CD14-positive monocyte (primary cell): ENCODE data around the gene TBCK. TPM values are rescaled to one million over a fixed set of nuclear protein-coding genes. Genes with fewer than 3 reads are reported as not detected.

Experiments used
- DNase-seq, 3 donors: peaks; one replicate each; pipeline ENCODE4 v3.0.0-alpha.2; 2011 to 2022
- H2AFZ ChIP-seq: 2 replicates; pipeline ENCODE4 v1.6.0; 2012; ENCODE audit warnings: mild to moderate bottlenecking, low read depth, low read length, inconsistent platforms; ENCODE audit not compliant: insufficient read depth, poor library complexity, severe bottlenecking
- H3K27ac ChIP-seq, 2 donors: 1 replicate in 1 of 2; 2 replicates in 1 of 2; pipeline ENCODE4 v1.5.1; 2012 to 2013; ENCODE audit warnings: low read length in 2 of 2, control low read depth in 1 of 2, inconsistent platforms in 1 of 2, low read depth in 1 of 2, mild to moderate bottlenecking in 1 of 2
- H3K27me3 ChIP-seq, 2 donors: one replicate each; pipeline versions ENCODE4 v1.6.0 to v1.6.1; 2011 to 2013; ENCODE audit warnings: low read length in 2 of 2; ENCODE audit not compliant: control insufficient read depth in 2 of 2, insufficient read depth in 2 of 2
- H3K36me3 ChIP-seq, 2 donors: replicated peaks in 1 of 2; 1 replicate in 1 of 2; 2 replicates in 1 of 2; pipeline versions ENCODE4 v1.5.1 to v1.6.1; 2012 to 2013; ENCODE audit warnings: low read length in 2 of 2, control low read depth in 1 of 2, inconsistent platforms in 1 of 2, mild to moderate bottlenecking in 1 of 2; ENCODE audit not compliant: insufficient read depth in 2 of 2, control insufficient read depth in 1 of 2
- H3K4me1 ChIP-seq, 2 donors: 1 replicate in 1 of 2; 2 replicates in 1 of 2; pipeline versions ENCODE4 v1.5.1 to v1.6.1; 2012 to 2013; ENCODE audit warnings: low read length in 2 of 2, control low read depth in 1 of 2, inconsistent platforms in 1 of 2, mild to moderate bottlenecking in 1 of 2, moderate library complexity in 1 of 2; ENCODE audit not compliant: insufficient read depth in 2 of 2, control insufficient read depth in 1 of 2
- H3K4me2 ChIP-seq: replicated peaks from 2 replicates; pipeline ENCODE3; 2012; ENCODE audit warnings: low read length, moderate library complexity, mild to moderate bottlenecking; ENCODE audit not compliant: poor library complexity, severe bottlenecking; ENCODE audit errors: extremely low read depth
- H3K4me3 ChIP-seq, 3 experiments: fragments of 200-600 bp in 1 of 3; sonication (generic) in 1 of 3; replicated peaks in 1 of 3; 1 replicate in 2 of 3; 2 replicates in 1 of 3; pipeline ENCODE4 v1.5.1; 2011 to 2013; ENCODE audit warnings: low read length in 3 of 3, mild to moderate bottlenecking in 3 of 3, control low read depth in 2 of 3, low read depth in 2 of 3, inconsistent platforms in 1 of 3, moderate library complexity in 1 of 3
- H3K79me2 ChIP-seq: 2 replicates; pipeline ENCODE4 v1.6.0; 2012; ENCODE audit warnings: mild to moderate bottlenecking, control low read depth, inconsistent platforms, low read length, moderate library complexity; ENCODE audit not compliant: insufficient read depth
- H3K9ac ChIP-seq: 2 replicates; pipeline ENCODE4 v1.6.0; 2017; ENCODE audit warnings: low read length, mild to moderate bottlenecking; ENCODE audit not compliant: insufficient read depth, poor library complexity, severe bottlenecking
- H3K9me3 ChIP-seq, 2 donors: replicated peaks in 1 of 2; 1 replicate in 1 of 2; 2 replicates in 1 of 2; pipeline versions ENCODE4 v1.5.1 to v1.6.1; 2012 to 2013; ENCODE audit warnings: low read length in 2 of 2, control low read depth in 1 of 2; ENCODE audit not compliant: control insufficient read depth in 1 of 2, insufficient read depth in 1 of 2
- H4K20me1 ChIP-seq: 2 replicates; pipeline ENCODE4 v1.6.0; 2012; ENCODE audit warnings: mild to moderate bottlenecking, low read length, control low read depth, moderate library complexity; ENCODE audit not compliant: insufficient read depth
- H3K27ac Mint-ChIP-seq, 7 donors: one replicate each; pipeline ENCODE4 v1.8.0; 2020; ENCODE audit warnings: mild to moderate bottlenecking in 7 of 7, mixed read lengths in 7 of 7, moderate library complexity in 6 of 7, inconsistent platforms in 2 of 7
- H3K27me3 Mint-ChIP-seq, 3 donors: one replicate each; pipeline ENCODE4 v1.8.0; 2021 to 2022; ENCODE audit warnings: low read depth in 3 of 3, mild to moderate bottlenecking in 3 of 3, mixed read lengths in 3 of 3, moderate library complexity in 3 of 3, inconsistent platforms in 1 of 3
- H3K36me3 Mint-ChIP-seq, 2 donors: one replicate each; pipeline ENCODE4 v1.8.0; 2020; ENCODE audit warnings: mixed read lengths in 2 of 2, inconsistent platforms in 1 of 2, mild to moderate bottlenecking in 1 of 2
- H3K4me1 Mint-ChIP-seq: one replicate; pipeline ENCODE4 v1.8.0; 2020; ENCODE audit warnings: mild to moderate bottlenecking, mixed read lengths
- H3K4me3 Mint-ChIP-seq, 2 donors: one replicate each; pipeline ENCODE4 v1.8.0; 2020; ENCODE audit warnings: mild to moderate bottlenecking in 2 of 2, mixed read lengths in 2 of 2, moderate library complexity in 1 of 2
- H3K9me3 Mint-ChIP-seq, 7 donors: one replicate each; pipeline ENCODE4 v1.8.0; 2020 to 2022; ENCODE audit warnings: mixed read lengths in 7 of 7, mild to moderate bottlenecking in 6 of 7, moderate library complexity in 6 of 7, inconsistent platforms in 2 of 7
- CTCF ChIP-seq: fragments of 200-600 bp; IDR thresholded peaks from one replicate; pipeline ENCODE4 v1.8.0; 2022; ENCODE audit warnings: antibody characterized with exemption, mild to moderate bottlenecking
- WGBS: methylation state at CpG from one replicate; pipeline ENCODE4 v1.1.5; 2013; ENCODE audit warnings: missing lambda C conversion rate; ENCODE audit not compliant: insufficient coverage; 5-methylcytosine and 5-hydroxymethylcytosine counted together
- intact Hi-C, 2 donors: fragments of 100-400 bp; cut with micrococcal nuclease; formaldehyde crosslinking; loops; one replicate each; pipeline versions ENCODE4 v1.15.0 to v1.15.1; 2023
- polyA plus RNA-seq, 3 donors: library from polyadenylated mRNA; depleted of rRNA in 1 of 3; unstranded in 2 of 3; stranded (reverse) in 1 of 3; fragments of 300-500 nt in 2 of 3; fragments of >200 nt in 1 of 3; fragmentation: Illumina TruSeq in 2 of 3; gene quantifications; 1 replicate in 2 of 3; 2 replicates in 1 of 3; pipeline ENCODE4 v1.2.3, GENCODE V29; 2012 to 2021

Gene TBCK
- polyA plus RNA-seq, 3 donors: 8.0 to 14.0 (median 12.5) TPM

- Histone ChIP-seq H3K9ac (no peak overlapping the region), H3K9me3 (no peaks in the 10 kb centered on the region), H3K36me3 (no peaks in the 10 kb centered on the region), H3K4me2 (no peak overlapping the region), H3K27ac (no peak overlapping the region), H3K4me1 (no peaks in the 10 kb centered on the region), H3K79me2 (no peaks in the 10 kb centered on the region), H3K27me3 (no peaks in the 10 kb centered on the region), H3K4me3 (no peak overlapping the region), H4K20me1 (no peaks in the 10 kb centered on the region), H2AFZ (no peak overlapping the region)
- peaks cover 0 to 3% (median 0%) of the 10 kb centered on the region in 7 donors for H3K9me3 Mint-ChIP-seq
- no peak overlapping the region for H3K4me3 Mint-ChIP-seq
- intact Hi-C loops: no loop called here
- DNase-seq: no peak
- no peaks in the 10 kb centered on the region for H3K4me1 Mint-ChIP-seq
- H3K27me3 Mint-ChIP-seq: peaks cover 0 to 2% (median 0%) of the 10 kb centered on the region in 3 donors
- no peaks in the 10 kb centered on the region for H3K36me3 Mint-ChIP-seq
- no peak overlapping the region for H3K27ac Mint-ChIP-seq
- no peak for TF ChIP-seq CTCF
- no CpG with 5 or more reads among the region's 2 CpGs for WGBS
Observed at GRCh38 chr4:106038012-106038411, 278.0 kb downstream of the TBCK start.

- Mint-ChIP-seq H3K4me1 (no peaks in the 10 kb centered on the region), H3K9me3 (peaks cover 2 to 9% (median 2%) of the 10 kb centered on the region in 7 donors)
- WGBS: 91% methylated on average over 1 of the region's 2 CpGs
Observed at GRCh38 chr4:106036848-106037247, 279.2 kb downstream of the TBCK start.

More at GRCh38 chr4:106036848-106037247, 279.2 kb downstream of the TBCK start:
- H3K27ac ChIP-seq: no peak overlapping the region
- H3K27me3 Mint-ChIP-seq: peaks cover 0 to 2% (median 0%) of the 10 kb centered on the region in 3 donors
- H3K4me3 ChIP-seq: no peak overlapping the region
- H3K4me2 ChIP-seq: no peak overlapping the region
- H3K4me3 Mint-ChIP-seq: no peak overlapping the region
- no peaks in the 10 kb centered on the region for H3K4me1 ChIP-seq
- H3K27me3 ChIP-seq: no peaks in the 10 kb centered on the region
- H2AFZ ChIP-seq: no peak overlapping the region
- no peaks in the 10 kb centered on the region for H3K79me2 ChIP-seq
- H3K36me3 Mint-ChIP-seq: no peaks in the 10 kb centered on the region
- H3K9me3 ChIP-seq: peaks cover 0 to 3% of the 10 kb centered on the region in 2 donors
- intact Hi-C loops: no loop called here
- no peaks in the 10 kb centered on the region for H3K36me3 ChIP-seq
- DNase-seq: no peak
- no peak overlapping the region for H3K27ac Mint-ChIP-seq
- H3K9ac ChIP-seq: no peak overlapping the region
- TF ChIP-seq CTCF: no peak
- H4K20me1 ChIP-seq: no peaks in the 10 kb centered on the region
